Esophagus squamous epithelium (tissue), 5 donors: ENCODE results near the gene TNFAIP2. TPM values are rescaled to one million over a fixed set of nuclear protein-coding genes. Genes with fewer than 3 reads are reported as not detected.
A peak's percentile ranks its signal among the peaks of the same experiment; 100 is the strongest.
"Not testable (repeated sequence)": the region's sequence is repeated elsewhere in the genome, so short reads cannot be mapped to it uniquely, and the experiment has no call there.

Experiments used
- DNase-seq: peaks from one replicate; lab custom pipeline; 2025; lab: John Stamatoyannopoulos, UW
- H3K27ac ChIP-seq, 4 donors: fragments of 200-600 bp; sonication (generic); one replicate each; pipeline ENCODE4 v1.5.1; 2016 to 2019; ENCODE audit warnings: mild to moderate bottlenecking in 1 of 4
- H3K27me3 ChIP-seq, 4 donors: fragments of 200-600 bp; sonication (generic); 1 replicate in 3 of 4; 2 replicates in 1 of 4; pipeline versions ENCODE4 v1.5.1 to v1.6.0; 2017 to 2021; ENCODE audit warnings: antibody characterized with exemption in 1 of 4
- H3K36me3 ChIP-seq, 3 donors: fragments of 200-600 bp; sonication (generic); one replicate each; pipeline ENCODE4 v1.5.1; 2016 to 2019
- H3K4me1 ChIP-seq, 3 donors: fragments of 200-600 bp; sonication (generic); one replicate each; pipeline ENCODE4 v1.5.1; 2017 to 2019
- H3K4me3 ChIP-seq, 4 donors: fragments of 200-600 bp; sonication (generic); 1 replicate in 3 of 4; 2 replicates in 1 of 4; pipeline ENCODE4 v1.5.1; 2016 to 2019; ENCODE audit warnings: mild to moderate bottlenecking in 2 of 4, moderate library complexity in 1 of 4
- H3K9me3 ChIP-seq, 3 donors: fragments of 200-600 bp; sonication (generic); one replicate each; pipeline ENCODE4 v1.5.1; 2016 to 2019
- CTCF ChIP-seq, 6 experiments: fragments of 450-650 bp in 4 of 6; fragments of 200-600 bp in 2 of 6; sonication (generic) in 2 of 6; IDR thresholded peaks; one replicate each; pipeline ENCODE4 v1.5.1; 2016 to 2019; ENCODE audit warnings: antibody characterized with exemption in 6 of 6, mild to moderate bottlenecking in 4 of 6, moderate library complexity in 4 of 6
- POLR2A ChIP-seq, 4 donors: fragments of 450-650 bp; IDR thresholded peaks; one replicate each; pipeline ENCODE4 v1.6.1; 2017; ENCODE audit warnings: antibody characterized with exemption in 4 of 4, mild to moderate bottlenecking in 4 of 4, moderate library complexity in 3 of 4
- WGBS, 2 donors: methylation state at CpG; one replicate each; pipeline ENCODE4 v1.1.5; 2018; 5-methylcytosine and 5-hydroxymethylcytosine counted together
- intact Hi-C: fragments of 100-400 bp; cut with DNase I; formaldehyde crosslinking; loops from one replicate; pipeline ENCODE4 v1.15.0; 2022
- total RNA-seq, 4 donors: library from RNA; depleted of rRNA; stranded (reverse); fragments of >200 nt; gene quantifications; one replicate each; pipeline ENCODE4 v1.1.0, GENCODE V29; 2016
- donor health status: DM: yes; HTN: yes; CAD: no.

The TNFAIP2 gene
- total RNA-seq, 4 donors from 2014 or later = 36.6 to 163 (median 130) TPM

- whole genome bisulfite sequencing, 2 donors = 78 to 90% methylated on average over 5 to 6 of the region's 10 CpGs
Measured at GRCh38 chr14:103115845-103116572, 7.3 kb upstream of the TNFAIP2 start.

GRCh38 chr14:103116636-103117035, 6.6 kb upstream of the TNFAIP2 start:
- no peaks in the 10 kb centered on the region for H3K9me3 ChIP-seq
- H3K4me3 ChIP-seq = no peak overlapping the region
- H3K4me1 ChIP-seq = peaks cover 22 to 81% (median 45%) of the 10 kb centered on the region in 3 donors
- whole genome bisulfite sequencing, 2 donors = 89 to 95% methylated on average over 17 of the region's 17 CpGs
- H3K27ac ChIP-seq = no peak overlapping the region
- intact Hi-C loops = no loop called here
- H3K36me3 ChIP-seq = no peaks in the 10 kb centered on the region
- TF ChIP-seq CTCF (IDR thresholded peaks at IDR 0.05) (no peak), POLR2A (IDR thresholded peaks at IDR 0.05) (no peak)
- peaks cover 0 to 6% (median 0%) of the 10 kb centered on the region in 4 donors for H3K27me3 ChIP-seq
- no peak for DNase-seq

More at GRCh38 chr14:103115845-103116572, 7.3 kb upstream of the TNFAIP2 start:
- no peak overlapping the region for H3K4me3 ChIP-seq
- H3K27ac ChIP-seq = peak overlapping the region in 1 of 4 donors; percentile 47
- H3K36me3 ChIP-seq = no peaks in the 10 kb centered on the region
- H3K4me1 ChIP-seq = peaks cover 23 to 81% (median 45%) of the 10 kb centered on the region in 3 donors
- no peaks in the 10 kb centered on the region for H3K9me3 ChIP-seq
- intact Hi-C loops = no loop called here
- DNase-seq = no peak
- peaks cover 0 to 1% (median 0%) of the 10 kb centered on the region in 4 donors for H3K27me3 ChIP-seq
- TF ChIP-seq CTCF (IDR thresholded peaks at IDR 0.05) (no peak), POLR2A (IDR thresholded peaks at IDR 0.05) (no peak)

GRCh38 chr14:103117499-103117898, 5.8 kb upstream of the TNFAIP2 start:
- H3K36me3 ChIP-seq, H3K4me3 ChIP-seq, H3K9me3 ChIP-seq, intact Hi-C loops, DNase-seq: not testable (repeated sequence)
- peaks cover 0 to 12% (median 0%) of the 10 kb centered on the region in 4 donors for H3K27me3 ChIP-seq
- WGBS, 2 donors = 96% methylated on average over 7 of the region's 7 CpGs
- H3K4me1 ChIP-seq = peaks cover 23 to 81% (median 45%) of the 10 kb centered on the region in 3 donors
- peak overlapping the region in 1 of 4 donors; percentile 86 for H3K27ac ChIP-seq

GRCh38 chr14:103118018-103118662, 5.1 kb upstream of the TNFAIP2 start:
- no peaks in the 10 kb centered on the region for H3K36me3 ChIP-seq
- 59 to 64% methylated on average over 2 to 5 of the region's 10 CpGs for WGBS, 2 donors
- H3K27ac ChIP-seq = peak overlapping the region; percentile 43 to 86 (median 60)
- intact Hi-C loops = no loop called here
- peaks cover 29 to 81% (median 49%) of the 10 kb centered on the region in 3 donors for H3K4me1 ChIP-seq
- TF ChIP-seq CTCF (IDR thresholded peaks at IDR 0.05) = no peak
- no peak for TF ChIP-seq POLR2A (IDR thresholded peaks at IDR 0.05)
- DNase-seq = no peak
- H3K4me3 ChIP-seq = no peak overlapping the region
- no peaks in the 10 kb centered on the region for H3K9me3 ChIP-seq
- H3K27me3 ChIP-seq = peaks cover 0 to 18% (median 0%) of the 10 kb centered on the region in 4 donors

GRCh38 chr14:103118663-103119404, 4.4 kb upstream of the TNFAIP2 start:
- peaks cover 36 to 81% (median 54%) of the 10 kb centered on the region in 3 donors for H3K4me1 ChIP-seq

GRCh38 chr14:103119527-103119926, 3.7 kb upstream of the TNFAIP2 start:
- DNase-seq, H3K9me3 ChIP-seq, intact Hi-C loops, H3K36me3 ChIP-seq, H3K4me3 ChIP-seq: not testable (repeated sequence)
- WGBS, 2 donors = 85 to 87% methylated on average over 7 to 8 of the region's 8 CpGs
- H3K27ac ChIP-seq = peak overlapping the region in 2 of 4 donors; percentile 92 to 96
- H3K4me1 ChIP-seq = peaks cover 43 to 81% (median 57%) of the 10 kb centered on the region in 3 donors
- peaks cover 0 to 31% (median 0%) of the 10 kb centered on the region in 4 donors for H3K27me3 ChIP-seq

More at GRCh38 chr14:103118663-103119404, 4.4 kb upstream of the TNFAIP2 start:
- no peaks in the 10 kb centered on the region for H3K36me3 ChIP-seq
- no peaks in the 10 kb centered on the region for H3K9me3 ChIP-seq
- 56 to 86% methylated on average over 6 to 8 of the region's 9 CpGs for WGBS, 2 donors
- no peak overlapping the region for H3K4me3 ChIP-seq
- H3K27ac ChIP-seq = peak overlapping the region; percentile 43 to 86 (median 60)
- TF ChIP-seq CTCF (IDR thresholded peaks at IDR 0.05) = no peak
- no peak for TF ChIP-seq POLR2A (IDR thresholded peaks at IDR 0.05)
- no peak for DNase-seq
- H3K27me3 ChIP-seq = peaks cover 0 to 24% (median 0%) of the 10 kb centered on the region in 4 donors
- intact Hi-C loops = no loop called here
